Stimulated activated CD4-positive, alpha-beta T cell treated with anti-CD3 and anti-CD28 coated beads, Interleukin-15, amount 100 ng/mL, for 48 hours (primary cell): Measurements from ENCODE around the gene NDOR1.
A peak's percentile ranks its signal among the peaks of the same experiment; 100 is the strongest.

Source experiments
- DNase-seq, 2 donors: peaks; one replicate each; pipeline ENCODE4 v3.0.0-alpha.2; 2020; ENCODE audit warnings: low read depth in 2 of 2

The NDOR1 gene

GRCh38 chr9:137205126-137206069 lies at the start of gene NDOR1, which contains the start of gene TMEM203:
NDOR1 (plus strand) TSS chr9:137205700; CDS start chr9:137205778, 78 bp downstream.
TMEM203 (minus strand) TSS chr9:137205648; CDS start chr9:137205414, 234 bp downstream.
- peak; percentile 87 to 93 for DNase-seq

- peak; percentile 55 to 59 for DNase-seq
Measured at GRCh38 chr9:137156567-137157375, 48.7 kb upstream of the NDOR1 start.

GRCh38 chr9:137157618-137158415 lies 47.7 kb upstream of the NDOR1 start:
- DNase-seq = no peak

- no peak for DNase-seq
Measured at GRCh38 chr9:137158625-137159024, 46.9 kb upstream of the NDOR1 start.

- DNase-seq = no peak
Measured at GRCh38 chr9:137159105-137160053, 46.1 kb upstream of the NDOR1 start.

GRCh38 chr9:137160054-137160425 lies 45.5 kb upstream of the NDOR1 start:
- DNase-seq = no peak

GRCh38 chr9:137160716-137161557 lies 44.6 kb upstream of the NDOR1 start:
- no peak for DNase-seq

GRCh38 chr9:137161558-137162486 lies 43.7 kb upstream of the NDOR1 start:
- DNase-seq = no peak

- no peak for DNase-seq
Measured at GRCh38 chr9:137162505-137163364, 42.8 kb upstream of the NDOR1 start.

GRCh38 chr9:137163365-137163715 lies 42.2 kb upstream of the NDOR1 start:
- no peak for DNase-seq

- no peak for DNase-seq
Measured at GRCh38 chr9:137163805-137164204, 41.7 kb upstream of the NDOR1 start.

GRCh38 chr9:137164370-137165249 lies 40.9 kb upstream of the NDOR1 start:
- DNase-seq = no peak

GRCh38 chr9:137165250-137165836 lies 40.2 kb upstream of the NDOR1 start:
- no peak for DNase-seq

GRCh38 chr9:137166380-137167229 lies 38.9 kb upstream of the NDOR1 start:
- no peak for DNase-seq

- DNase-seq = no peak
Measured at GRCh38 chr9:137167277-137167746, 38.2 kb upstream of the NDOR1 start.
